ENCODE data around the gene FGD2.

GRCh38 chr6:37048851-37049757 lies 43.6 kb downstream of the FGD2 start:
- no peak for TF ChIP-seq POLR2AphosphoS5 (IDR thresholded peaks at IDR 0.05; ENCODE audit: insufficient read depth, low read depth, low read length)
- TF ChIP-seq, protein P1, sequence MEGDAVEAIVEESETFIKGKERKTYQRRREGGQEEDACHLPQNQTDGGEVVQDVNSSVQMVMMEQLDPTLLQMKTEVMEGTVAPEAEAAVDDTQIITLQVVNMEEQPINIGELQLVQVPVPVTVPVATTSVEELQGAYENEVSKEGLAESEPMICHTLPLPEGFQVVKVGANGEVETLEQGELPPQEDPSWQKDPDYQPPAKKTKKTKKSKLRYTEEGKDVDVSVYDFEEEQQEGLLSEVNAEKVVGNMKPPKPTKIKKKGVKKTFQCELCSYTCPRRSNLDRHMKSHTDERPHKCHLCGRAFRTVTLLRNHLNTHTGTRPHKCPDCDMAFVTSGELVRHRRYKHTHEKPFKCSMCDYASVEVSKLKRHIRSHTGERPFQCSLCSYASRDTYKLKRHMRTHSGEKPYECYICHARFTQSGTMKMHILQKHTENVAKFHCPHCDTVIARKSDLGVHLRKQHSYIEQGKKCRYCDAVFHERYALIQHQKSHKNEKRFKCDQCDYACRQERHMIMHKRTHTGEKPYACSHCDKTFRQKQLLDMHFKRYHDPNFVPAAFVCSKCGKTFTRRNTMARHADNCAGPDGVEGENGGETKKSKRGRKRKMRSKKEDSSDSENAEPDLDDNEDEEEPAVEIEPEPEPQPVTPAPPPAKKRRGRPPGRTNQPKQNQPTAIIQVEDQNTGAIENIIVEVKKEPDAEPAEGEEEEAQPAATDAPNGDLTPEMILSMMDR (IDR thresholded peaks at IDR 0.05; ENCODE audit: extremely low read depth in 1 of 2, insufficient read depth in 1 of 2, low read depth in 1 of 2, low read length in 2 of 2): no peak
- TF ChIP-seq POLR2A (IDR thresholded peaks at IDR 0.05; ENCODE audit: low read depth, low read length): no peak
- no peak for TF ChIP-seq MYC (IDR thresholded peaks at IDR 0.05; ENCODE audit: low read depth, low read length)
- no peak for TF ChIP-seq FOS (IDR thresholded peaks at IDR 0.05; ENCODE audit: borderline replicate concordance, insufficient read depth, low read length)
- TF ChIP-seq EZH2 (IDR thresholded peaks at IDR 0.05; ENCODE audit: borderline replicate concordance, low read depth, low read length, severe bottlenecking): no peak
- no peak for TF ChIP-seq MAX (IDR thresholded peaks at IDR 0.05; ENCODE audit: insufficient read depth, insufficient read length)
- TF ChIP-seq JUN (IDR thresholded peaks at IDR 0.05; ENCODE audit: borderline replicate concordance, insufficient read depth, insufficient read length, low read depth): no peak

Data from endothelial cell of umbilical vein (primary cell).